ENCODE results near the gene TLR2. TPM values are rescaled to one million over a fixed set of nuclear protein-coding genes. Genes with fewer than 3 reads are reported as not detected.

The TLR2 gene
- polyA plus RNA-seq, 1 donor (not counting 4 experiments of a cell fraction or from before 2014, with no cell fraction given) = 1.8 TPM

DNA sequence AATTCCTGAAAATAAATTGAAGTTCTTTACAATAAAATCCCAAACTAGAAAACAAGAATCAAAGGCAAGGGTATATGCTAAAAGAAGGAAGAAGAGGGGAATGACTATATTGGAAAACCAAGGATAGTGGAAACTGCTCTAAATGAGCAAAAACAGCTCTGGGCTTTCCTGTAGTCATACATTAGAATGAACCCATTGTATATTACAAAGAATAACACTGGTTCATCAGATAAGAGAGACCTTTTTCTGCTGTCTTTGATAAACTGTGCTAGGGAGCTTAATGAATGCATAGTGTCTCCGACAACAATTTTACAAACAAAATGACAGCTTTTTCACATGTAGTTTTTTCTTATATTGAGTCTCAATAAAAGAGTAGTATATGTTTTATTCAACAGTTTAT, 26.6 kb downstream of the TLR2 start:
- FAIRE-seq (no peak), DNase-seq (ENCODE audit: low read depth, low spot score) (no peak)
- Histone ChIP-seq H4K20me1 (ENCODE audit: control insufficient read depth, extremely low read depth, insufficient read depth, low read length) (no peaks in the 10 kb centered on the region), H3K27me3 (ENCODE audit: control insufficient read depth, extremely low read depth, insufficient read depth, low read length) (no peaks in the 10 kb centered on the region), H3K9me3 (ENCODE audit: control insufficient read depth, low read depth, low read length) (no peaks in the 10 kb centered on the region), H2AFZ (ENCODE audit: control insufficient read depth, low read length) (no peak overlapping the region), H3K9ac (ENCODE audit: control insufficient read depth, extremely low read depth, insufficient read depth, low read length) (no peak overlapping the region), H3K27ac (ENCODE audit: control insufficient read depth, insufficient read depth, low read length) (no peak overlapping the region), H3K36me3 (ENCODE audit: control insufficient read depth in 2 of 2, extremely low read depth in 1 of 2, insufficient read depth in 2 of 2, low read length in 2 of 2) (no peaks in the 10 kb centered on the region), H3K9me1 (ENCODE audit: control insufficient read depth, extremely low read depth, insufficient read depth, low read length) (no peaks in the 10 kb centered on the region), H3K4me1 (ENCODE audit: control insufficient read depth, extremely low read depth, insufficient read depth, low read length) (peaks cover 6% of the 10 kb centered on the region), H3K4me2 (ENCODE audit: control insufficient read depth, extremely low read depth, insufficient read depth, low read depth, low read length) (no peak overlapping the region), H3K79me2 (ENCODE audit: control insufficient read depth, insufficient read depth, low read length) (no peaks in the 10 kb centered on the region), H3K4me3 (ENCODE audit: control insufficient read depth in 2 of 3, extremely low read depth in 1 of 3, insufficient read depth in 2 of 3, low read depth in 1 of 3, low read length in 3 of 3) (no peak overlapping the region)
- dilution Hi-C loops (cut with MboI; ENCODE audit: extremely low pct_ligation_motif_present, low sequenced_read_pairs) = no loop called here
- TF ChIP-seq EZH2 (IDR thresholded peaks at IDR 0.05; ENCODE audit: low read length) = no peak

DNA sequence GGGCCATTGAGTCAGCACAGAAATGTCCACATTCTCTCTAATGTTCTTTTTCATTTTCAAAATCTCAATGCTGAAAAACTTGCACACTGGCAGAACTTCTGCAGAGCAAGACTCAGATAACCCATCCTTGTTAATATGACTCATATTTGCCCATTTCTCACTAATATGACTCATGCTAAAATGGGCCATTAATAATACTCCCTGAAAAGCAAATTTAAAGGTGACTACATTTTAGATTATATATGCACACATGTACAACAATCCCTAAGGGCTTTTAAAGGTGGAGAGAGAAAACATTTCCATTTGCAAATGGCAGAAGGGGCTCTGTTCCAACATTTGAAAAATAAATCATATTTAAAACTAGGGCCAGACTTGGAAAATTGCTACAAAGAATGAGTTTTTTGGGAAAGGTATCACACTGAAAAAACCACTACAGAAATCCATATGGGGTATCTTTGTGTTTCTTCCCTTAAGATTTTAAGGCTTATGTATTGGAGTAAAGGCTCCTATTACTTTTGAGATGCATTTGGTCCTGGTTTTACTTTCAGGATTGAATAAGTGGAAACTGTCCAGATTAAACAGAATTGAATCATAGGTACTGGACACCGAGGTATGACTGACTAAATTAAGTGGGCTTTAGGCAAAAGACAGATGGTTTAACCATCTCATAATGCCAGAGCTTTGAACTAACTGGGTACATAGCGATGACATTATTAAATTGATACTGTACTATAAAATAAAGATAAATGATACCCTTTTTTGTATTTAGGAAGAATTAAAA, 30.0 kb downstream of the TLR2 start:
- Histone ChIP-seq H3K4me2 (ENCODE audit: control insufficient read depth, extremely low read depth, insufficient read depth, low read depth, low read length) (peak overlapping the region; percentile 18), H3K4me3 (ENCODE audit: control insufficient read depth in 2 of 3, extremely low read depth in 1 of 3, insufficient read depth in 2 of 3, low read depth in 1 of 3, low read length in 3 of 3) (no peak overlapping the region), H3K4me1 (ENCODE audit: control insufficient read depth, extremely low read depth, insufficient read depth, low read length) (peaks cover 6% of the 10 kb centered on the region), H3K9me1 (ENCODE audit: control insufficient read depth, extremely low read depth, insufficient read depth, low read length) (no peaks in the 10 kb centered on the region), H3K9ac (ENCODE audit: control insufficient read depth, extremely low read depth, insufficient read depth, low read length) (no peak overlapping the region), H3K27ac (ENCODE audit: control insufficient read depth, insufficient read depth, low read length) (no peak overlapping the region), H3K9me3 (ENCODE audit: control insufficient read depth, low read depth, low read length) (no peaks in the 10 kb centered on the region), H4K20me1 (ENCODE audit: control insufficient read depth, extremely low read depth, insufficient read depth, low read length) (no peaks in the 10 kb centered on the region), H2AFZ (ENCODE audit: control insufficient read depth, low read length) (no peak overlapping the region), H3K79me2 (ENCODE audit: control insufficient read depth, insufficient read depth, low read length) (no peaks in the 10 kb centered on the region), H3K36me3 (ENCODE audit: control insufficient read depth in 2 of 2, extremely low read depth in 1 of 2, insufficient read depth in 2 of 2, low read length in 2 of 2) (no peaks in the 10 kb centered on the region), H3K27me3 (ENCODE audit: control insufficient read depth, extremely low read depth, insufficient read depth, low read length) (no peaks in the 10 kb centered on the region)
- no peak for TF ChIP-seq EZH2 (IDR thresholded peaks at IDR 0.05; ENCODE audit: low read length)
- TF ChIP-seq, protein P1, sequence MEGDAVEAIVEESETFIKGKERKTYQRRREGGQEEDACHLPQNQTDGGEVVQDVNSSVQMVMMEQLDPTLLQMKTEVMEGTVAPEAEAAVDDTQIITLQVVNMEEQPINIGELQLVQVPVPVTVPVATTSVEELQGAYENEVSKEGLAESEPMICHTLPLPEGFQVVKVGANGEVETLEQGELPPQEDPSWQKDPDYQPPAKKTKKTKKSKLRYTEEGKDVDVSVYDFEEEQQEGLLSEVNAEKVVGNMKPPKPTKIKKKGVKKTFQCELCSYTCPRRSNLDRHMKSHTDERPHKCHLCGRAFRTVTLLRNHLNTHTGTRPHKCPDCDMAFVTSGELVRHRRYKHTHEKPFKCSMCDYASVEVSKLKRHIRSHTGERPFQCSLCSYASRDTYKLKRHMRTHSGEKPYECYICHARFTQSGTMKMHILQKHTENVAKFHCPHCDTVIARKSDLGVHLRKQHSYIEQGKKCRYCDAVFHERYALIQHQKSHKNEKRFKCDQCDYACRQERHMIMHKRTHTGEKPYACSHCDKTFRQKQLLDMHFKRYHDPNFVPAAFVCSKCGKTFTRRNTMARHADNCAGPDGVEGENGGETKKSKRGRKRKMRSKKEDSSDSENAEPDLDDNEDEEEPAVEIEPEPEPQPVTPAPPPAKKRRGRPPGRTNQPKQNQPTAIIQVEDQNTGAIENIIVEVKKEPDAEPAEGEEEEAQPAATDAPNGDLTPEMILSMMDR (optimal IDR thresholded peaks at IDR 0.05 in 1 of 3, IDR thresholded peaks at IDR 0.05 in 1 of 3, conservative IDR thresholded peaks at IDR 0.05 in 1 of 3; ENCODE audit: extremely low read depth in 1 of 3, insufficient read depth in 2 of 3, low read length in 3 of 3) = no peak
- dilution Hi-C loops (cut with MboI; ENCODE audit: extremely low pct_ligation_motif_present, low sequenced_read_pairs) = no loop called here
- FAIRE-seq (peak; percentile 56), DNase-seq (ENCODE audit: low read depth, low spot score) (no peak)
